Neural progenitor cell (in vitro differentiated cells): ENCODE measurements around the gene ZDHHC7.

Source experiments
- CTCF ChIP-seq: fragments of 200-600 bp; sonication (generic); IDR thresholded peaks from 2 replicates; pipeline ENCODE4 v1.5.1; 2017; ENCODE audit warnings: antibody characterized with exemption, mild to moderate bottlenecking
- EZH2 ChIP-seq: fragments of 200-600 bp; sonication (generic); IDR thresholded peaks from 2 replicates; pipeline ENCODE4 v1.6.1; 2017; ENCODE audit warnings: antibody characterized with exemption, mild to moderate bottlenecking, moderate library complexity
- EZH2phosphoT487 ChIP-seq: fragments of 200-600 bp; sonication (generic); IDR thresholded peaks from 2 replicates; pipeline ENCODE4 v1.6.1; 2017; ENCODE audit warnings: antibody characterized with exemption

GRCh38 chr16:85005285-85006069 is 5.9 kb downstream of the ZDHHC7 start:
- TF ChIP-seq CTCF (no peak), EZH2 (no peak), EZH2phosphoT487 (no peak)
